Tongue (tissue), 2 donors: ENCODE data around the gene KIF1B. TPM values are rescaled to one million over a fixed set of nuclear protein-coding genes. Genes with fewer than 3 reads are reported as not detected.
A peak's percentile ranks its signal among the peaks of the same experiment; 100 is the strongest.
"Not testable (repeated sequence)": the region's sequence is repeated elsewhere in the genome, so short reads cannot be mapped to it uniquely, and the experiment has no call there.

ENCODE experiments used
- DNase-seq: peaks from one replicate; pipeline ENCODE4 v3.0.0-alpha.2; 2015
- total RNA-seq: library from RNA; depleted of rRNA; stranded (reverse); fragments of >200 nt; gene quantifications from one replicate; pipeline ENCODE4 v1.2.3, GENCODE V29; 2014

The KIF1B gene
- total RNA-seq, 1 donor from 2014 or later, result 301 TPM

- no peak for DNase-seq
Observed at GRCh38 chr1:10237157-10237539, 26.8 kb downstream of the KIF1B start.

- DNase-seq, result no peak
Observed at GRCh38 chr1:10242135-10242534, 31.8 kb downstream of the KIF1B start.

- no peak for DNase-seq
Observed at GRCh38 chr1:10242811-10243210, 32.4 kb downstream of the KIF1B start.

GRCh38 chr1:10245674-10246073, 35.3 kb downstream of the KIF1B start:
- no peak for DNase-seq

- no peak for DNase-seq
Observed at GRCh38 chr1:10249808-10250457, 39.6 kb downstream of the KIF1B start.

GRCh38 chr1:10250663-10251062, 40.3 kb downstream of the KIF1B start:
- DNase-seq, result no peak

GRCh38 chr1:10251325-10252108, 41.1 kb downstream of the KIF1B start:
- not testable (repeated sequence) for DNase-seq

GRCh38 chr1:10252508-10252907, 42.1 kb downstream of the KIF1B start:
- DNase-seq, result no peak

GRCh38 chr1:10253149-10253548, 42.8 kb downstream of the KIF1B start:
- no peak for DNase-seq

- DNase-seq, result peak; percentile 95
Observed at GRCh38 chr1:10253755-10254154, 43.4 kb downstream of the KIF1B start.

- DNase-seq, result no peak
Observed at GRCh38 chr1:10257851-10258250, 47.5 kb downstream of the KIF1B start.

- not testable (repeated sequence) for DNase-seq
Observed at GRCh38 chr1:10259547-10259946, 49.2 kb downstream of the KIF1B start.

- no peak for DNase-seq
Observed at GRCh38 chr1:10263450-10264082, 53.2 kb downstream of the KIF1B start.

- no peak for DNase-seq
Observed at GRCh38 chr1:10265027-10265426, 54.7 kb downstream of the KIF1B start.

GRCh38 chr1:10265900-10266299, 55.5 kb downstream of the KIF1B start:
- DNase-seq, result no peak

GRCh38 chr1:10267319-10267718, 56.9 kb downstream of the KIF1B start:
- DNase-seq, result no peak

GRCh38 chr1:10267921-10268320, 57.6 kb downstream of the KIF1B start:
- DNase-seq, result no peak

GRCh38 chr1:10271090-10271489, 60.7 kb downstream of the KIF1B start:
- DNase-seq, result no peak

- DNase-seq, result no peak
Observed at GRCh38 chr1:10271869-10272268, 61.5 kb downstream of the KIF1B start.

- no peak for DNase-seq
Observed at GRCh38 chr1:10272274-10272673, 61.9 kb downstream of the KIF1B start.

- no peak for DNase-seq
Observed at GRCh38 chr1:10278880-10279279, 68.5 kb downstream of the KIF1B start.

- no peak for DNase-seq
Observed at GRCh38 chr1:10280439-10281350, 70.3 kb downstream of the KIF1B start.
